Ramos (cell line): ENCODE data around the gene AHCY.
"Not testable (repeated sequence)": the region's sequence is repeated elsewhere in the genome, so short reads cannot be mapped to it uniquely, and the experiment has no call there.

Experiments used
- in situ Hi-C: fragments of 300-500 bp; cut with MboI; formaldehyde crosslinking; loops from one replicate; pipeline ENCODE4 v1.14.3; 2022; ENCODE audit warnings: low sequenced_read_pairs; ENCODE audit not compliant: unreplicated experiment

Gene AHCY

GRCh38 chr20:34264141-34264540 is 39.0 kb downstream of the AHCY start:
- in situ Hi-C loops: no loop called here

DNA sequence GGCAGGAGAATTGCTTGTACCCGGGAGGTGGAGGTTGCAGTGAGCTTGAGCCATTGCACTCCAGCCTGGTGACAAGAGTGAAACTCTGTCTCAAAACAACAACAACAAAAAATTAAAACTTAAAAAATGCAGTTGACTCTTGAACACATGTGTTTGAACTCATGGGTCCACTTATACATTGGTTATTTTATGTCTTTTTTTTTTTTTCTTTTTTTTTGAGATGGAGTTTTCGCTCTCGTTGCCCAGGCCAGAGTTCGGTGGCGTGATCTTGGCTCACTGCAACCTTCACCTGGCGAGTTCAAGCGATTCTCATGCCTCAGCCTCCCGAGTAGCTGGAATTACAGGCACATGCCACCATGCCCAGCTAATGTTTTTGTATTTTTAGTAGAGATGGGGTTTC is 39.7 kb downstream of the AHCY start:
- in situ Hi-C loops: not testable (repeated sequence)

- in situ Hi-C loops: no loop called here
Observed at GRCh38 chr20:34262488-34263288, 40.5 kb downstream of the AHCY start.

DNA sequence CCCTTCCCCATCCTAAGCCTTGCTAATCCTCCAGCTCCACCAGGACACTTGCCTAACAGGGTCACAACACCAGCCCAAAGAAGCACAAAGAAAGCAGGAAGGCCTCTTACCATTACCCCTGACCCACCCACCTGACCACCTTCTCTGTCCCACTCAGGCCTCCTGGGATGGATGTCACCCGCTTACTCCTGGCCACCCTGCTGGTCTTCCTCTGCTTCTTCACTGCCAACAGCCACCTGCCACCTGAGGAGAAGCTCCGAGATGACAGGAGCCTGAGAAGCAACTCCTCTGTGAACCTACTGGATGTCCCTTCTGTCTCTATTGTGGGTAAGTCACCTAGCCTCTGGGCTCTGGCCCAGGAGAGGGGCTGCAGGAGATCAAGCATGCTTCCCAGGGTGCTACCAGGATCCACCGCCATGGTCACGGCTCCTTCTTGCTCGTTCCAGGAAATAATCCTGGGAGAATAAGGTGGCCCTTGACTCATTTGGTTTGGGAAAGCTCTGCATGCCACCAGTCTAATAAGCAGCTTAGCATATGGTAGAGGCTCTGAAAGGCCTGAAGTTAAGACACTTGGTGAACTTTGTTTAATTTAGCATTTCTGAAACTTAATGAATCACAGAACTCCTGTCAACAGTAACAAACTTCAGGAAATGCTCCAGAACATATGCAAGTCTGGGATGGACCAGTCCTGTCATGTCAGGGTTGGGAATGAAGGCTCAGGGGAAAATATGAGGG is 42.8 kb downstream of the AHCY start:
- in situ Hi-C loops: no loop called here

- in situ Hi-C loops: no loop called here
Observed at GRCh38 chr20:34256629-34257124, 46.5 kb downstream of the AHCY start.

GRCh38 chr20:34254979-34255378 is 48.2 kb downstream of the AHCY start:
- in situ Hi-C loops: no loop called here

GRCh38 chr20:34252431-34253086 is 50.6 kb downstream of the AHCY start:
- in situ Hi-C loops: not testable (repeated sequence)

- in situ Hi-C loops: no loop called here
Observed at GRCh38 chr20:34251619-34252018, 51.5 kb downstream of the AHCY start.

DNA sequence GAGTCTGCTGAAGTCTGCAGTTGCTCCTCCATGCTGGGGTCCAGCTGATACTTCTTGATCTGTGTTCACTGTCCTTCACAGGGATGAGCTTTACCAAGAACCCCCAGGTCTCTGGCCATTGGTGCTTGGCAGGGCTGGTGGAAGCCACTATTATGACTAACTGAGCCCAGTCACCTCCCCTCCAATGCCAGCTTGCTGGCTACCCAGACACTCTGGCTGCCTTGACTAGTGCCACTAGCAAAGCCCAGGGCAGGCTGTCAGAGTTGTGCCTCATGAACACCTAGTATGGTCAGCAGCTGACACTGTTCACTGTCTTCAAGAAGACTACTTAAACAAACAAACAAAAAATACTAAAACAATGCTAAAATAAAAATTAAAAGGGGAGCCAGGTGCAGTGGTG is 53.1 kb downstream of the AHCY start:
- in situ Hi-C loops: no loop called here

GRCh38 chr20:34249291-34249690 is 53.9 kb downstream of the AHCY start:
- in situ Hi-C loops: no loop called here

DNA sequence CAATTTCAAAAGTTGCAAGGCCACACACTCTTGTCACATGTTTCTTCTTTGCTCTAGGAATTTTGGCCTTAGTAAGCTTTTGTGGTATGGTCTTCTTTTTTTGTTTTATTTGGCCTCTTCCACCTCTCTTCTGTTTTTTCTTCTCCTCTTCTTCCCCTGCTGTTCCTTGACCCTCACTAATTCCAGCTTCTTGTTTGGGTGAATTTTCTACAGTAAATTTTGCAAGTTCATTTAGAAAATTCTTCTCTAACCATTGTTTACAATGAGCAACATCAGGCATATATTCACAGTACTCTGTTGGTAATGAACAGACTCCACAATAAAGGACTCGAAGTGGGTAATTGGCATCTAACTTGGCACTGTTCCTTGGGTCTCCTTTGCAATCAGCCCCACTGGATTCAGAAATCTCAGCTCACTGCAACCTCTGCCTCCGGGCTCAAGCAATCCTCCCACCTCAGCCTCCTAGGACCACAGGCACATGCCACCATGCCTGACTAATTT is 57.0 kb downstream of the AHCY start:
- in situ Hi-C loops: no loop called here

DNA sequence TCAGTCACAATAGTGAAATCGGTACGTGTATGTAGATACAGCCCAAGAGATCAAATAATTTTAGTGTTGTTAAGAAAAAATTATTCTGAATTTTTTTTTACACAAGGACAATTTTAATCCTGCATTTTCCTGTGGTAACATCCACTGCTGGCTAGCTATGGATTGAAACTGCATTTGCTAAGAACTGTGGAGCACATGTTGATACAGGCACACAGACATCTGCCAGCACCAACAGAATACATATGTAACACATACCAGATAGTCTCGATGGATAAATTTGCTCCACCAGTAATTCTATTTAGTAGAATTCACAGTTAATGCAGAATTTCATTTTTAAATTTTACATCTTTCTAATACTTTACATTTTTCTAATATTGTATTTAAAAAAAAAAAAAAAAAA is 59.8 kb downstream of the AHCY start:
- in situ Hi-C loops: no loop called here

DNA sequence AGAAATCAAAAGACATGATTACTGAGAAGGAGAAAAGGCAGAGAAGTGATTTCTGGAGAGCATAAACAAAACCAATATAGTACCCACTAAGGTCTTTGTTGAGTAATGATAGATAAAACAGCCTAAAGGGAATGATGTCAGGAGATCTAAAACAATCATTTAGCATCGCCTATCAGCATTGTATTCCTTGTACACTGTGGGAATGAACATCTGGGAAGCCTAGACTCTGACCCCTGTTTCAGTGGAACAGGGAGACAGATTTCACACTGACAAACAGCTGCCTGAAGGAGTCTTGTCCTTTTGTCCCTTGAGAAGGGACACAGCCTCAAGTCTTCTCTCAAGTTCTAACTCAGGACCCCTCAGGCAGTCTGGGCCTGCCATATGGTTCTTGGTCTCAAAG is 60.3 kb downstream of the AHCY start:
- in situ Hi-C loops: no loop called here

GRCh38 chr20:34242015-34242414 is 61.1 kb downstream of the AHCY start:
- in situ Hi-C loops: not testable (repeated sequence)

GRCh38 chr20:34240693-34241615 is 62.2 kb downstream of the AHCY start, which contains the start of gene ASIP:
Gene ASIP, plus strand, starts transcription at chr20:34241423. Its CDS starts 18,952 bp downstream, at chr20:34260375.
- in situ Hi-C loops: no loop called here

DNA sequence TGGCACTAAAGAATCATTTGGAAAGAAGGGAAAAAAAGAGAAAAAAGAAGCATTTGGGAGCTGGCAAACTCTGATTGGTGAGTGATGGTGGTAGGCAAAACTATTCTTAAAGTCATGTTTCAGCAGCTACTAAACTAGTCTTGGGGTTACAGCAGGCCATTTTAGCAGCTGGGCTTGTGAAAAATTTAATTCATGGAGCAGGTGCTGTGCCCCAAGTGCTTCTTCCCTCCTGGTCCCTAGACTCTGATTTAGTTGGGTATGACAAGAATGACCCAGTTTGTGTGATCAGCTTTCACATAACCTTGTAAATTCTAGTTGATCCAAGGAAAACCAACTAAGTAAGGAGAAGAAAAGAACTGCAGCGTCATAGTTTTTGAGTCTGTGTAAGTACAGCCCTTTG is 63.0 kb downstream of the AHCY start:
- in situ Hi-C loops: no loop called here

DNA sequence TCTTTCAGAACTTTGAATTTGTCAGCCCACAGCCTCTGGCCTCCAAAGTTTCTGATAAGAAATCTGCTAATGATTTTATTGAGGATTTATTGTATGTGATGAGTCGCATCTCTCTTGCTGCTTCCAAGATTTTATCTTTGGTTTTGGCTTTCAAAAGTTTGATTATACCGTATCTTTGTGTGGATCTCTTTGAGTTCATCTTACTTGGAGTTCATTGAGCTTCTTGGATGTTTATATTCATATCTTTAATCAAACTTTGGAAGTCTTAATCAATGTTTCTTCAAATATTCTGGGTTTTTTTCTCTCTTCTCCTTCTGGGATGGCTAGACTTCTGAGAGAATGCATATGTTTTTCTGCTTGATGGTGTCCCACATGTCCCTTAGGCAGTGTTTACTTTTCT is 65.2 kb downstream of the AHCY start:
- in situ Hi-C loops: no loop called here

DNA sequence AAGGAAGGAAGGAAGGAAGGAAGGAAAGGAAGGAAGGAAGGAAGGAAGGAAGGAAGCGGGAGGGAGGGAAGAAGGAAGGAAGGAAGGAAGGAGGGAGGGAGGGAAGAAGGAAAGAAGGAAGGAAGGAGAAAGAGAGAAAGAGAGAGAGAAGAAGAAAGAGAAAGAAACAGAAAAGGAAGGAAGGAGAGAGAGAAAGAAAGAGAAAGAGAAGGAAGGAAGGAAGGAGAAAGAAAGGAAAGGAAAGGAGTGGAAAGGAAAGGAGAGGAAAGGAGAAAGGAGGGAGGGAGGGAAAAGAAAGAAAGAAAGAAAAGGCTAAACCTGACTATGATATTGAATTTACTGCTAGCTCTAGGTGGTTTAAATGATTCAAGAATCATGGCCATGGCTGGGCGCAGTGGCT is 67.3 kb downstream of the AHCY start:
- in situ Hi-C loops: no loop called here

DNA sequence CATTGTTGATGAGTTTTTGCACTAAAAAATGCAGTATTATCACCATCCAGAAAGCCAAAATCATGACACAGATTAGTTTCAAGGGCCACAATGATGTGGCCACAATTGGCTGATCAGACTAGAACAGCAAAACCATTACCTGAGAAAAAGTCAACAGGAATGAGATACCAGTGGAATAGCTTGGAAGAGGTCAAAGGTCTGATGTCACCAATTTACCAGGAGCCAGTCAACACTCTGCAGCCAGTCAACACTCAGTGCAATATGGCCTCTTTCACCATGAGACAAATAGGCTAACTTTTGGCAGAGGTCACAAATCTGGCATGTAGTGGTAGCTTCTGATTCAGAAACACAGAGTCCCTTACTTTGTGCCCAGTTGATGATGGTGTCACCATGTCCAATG is 69.5 kb downstream of the AHCY start:
- in situ Hi-C loops: no loop called here
